B cell (primary cell): ENCODE data around the gene ARFGAP3. TPM values are rescaled to one million over a fixed set of nuclear protein-coding genes. Genes with fewer than 3 reads are reported as not detected.

Experiments
- ATAC-seq: fragments of 200-7000 bp; cut with Tn5 transposase; one replicate; pipeline ENCODE4 v1.10.0; 2021; ENCODE audit warnings: low read depth, mild to moderate bottlenecking, moderate number of reproducible peaks, moderate library complexity
- CTCF ChIA-PET: fragments of 350-600 bp; sonication (Branson Sonifier 250); formaldehyde crosslinking; loops from one replicate; lab custom pipeline; 2021; ENCODE audit warnings: antibody characterized with exemption, inconsistent platforms; lab: Charles Lee
- POLR2A ChIA-PET: fragments of 350-600 bp; sonication (Branson Sonifier 250); formaldehyde crosslinking; loops from one replicate; lab custom pipeline; 2021; ENCODE audit warnings: antibody characterized with exemption; lab: Charles Lee
- DNase-seq: peaks from one replicate; pipeline ENCODE4 v3.0.0; 2013
- H2AFZ ChIP-seq: 2 replicates; pipeline ENCODE4 v1.6.1; 2012; ENCODE audit warnings: mild to moderate bottlenecking, low read depth, low read length; ENCODE audit not compliant: insufficient read depth, poor library complexity, severe bottlenecking
- H3K27ac ChIP-seq, 2 donors: 1 replicate in 1 of 2; 2 replicates in 1 of 2; pipeline ENCODE4 v1.5.1; 2012 to 2013; ENCODE audit warnings: low read length in 2 of 2, mild to moderate bottlenecking in 2 of 2, moderate library complexity in 1 of 2
- H3K27me3 ChIP-seq, 4 experiments: fragments of 200-600 bp in 1 of 4; sonication (generic) in 1 of 4; replicated peaks in 1 of 4; 1 replicate in 2 of 4; 2 replicates in 2 of 4; pipeline versions ENCODE4 v1.6.1 to v1.7.0; 2013 to 2016; ENCODE audit warnings: low read length in 3 of 4, mild to moderate bottlenecking in 2 of 4, mixed read lengths in 1 of 4, moderate library complexity in 1 of 4; ENCODE audit not compliant: insufficient read depth in 4 of 4, control insufficient read depth in 3 of 4; ENCODE audit errors: control extremely low read depth in 1 of 4
- H3K36me3 ChIP-seq, 2 experiments: replicated peaks in 1 of 2; 1 replicate in 1 of 2; 2 replicates in 1 of 2; pipeline versions ENCODE4 v1.6.1 to v1.7.1; 2013; ENCODE audit warnings: low read length in 1 of 2; ENCODE audit not compliant: insufficient read depth in 2 of 2, control insufficient read depth in 1 of 2; ENCODE audit errors: control extremely low read depth in 1 of 2, extremely low read depth in 1 of 2
- H3K4me1 ChIP-seq, 2 donors: fragments of 200-600 bp in 1 of 2; sonication (generic) in 1 of 2; 1 replicate in 1 of 2; 2 replicates in 1 of 2; pipeline versions ENCODE4 v1.5.1 to v1.6.1; 2013 to 2017; ENCODE audit warnings: low read length in 2 of 2; ENCODE audit not compliant: control insufficient read depth in 2 of 2, insufficient read depth in 2 of 2
- H3K4me2 ChIP-seq: replicated peaks from 2 replicates; pipeline ENCODE3; 2012; ENCODE audit warnings: mild to moderate bottlenecking, low read depth, low read length; ENCODE audit not compliant: poor library complexity, severe bottlenecking
- H3K4me3 ChIP-seq, 5 experiments: fragments of 200-600 bp in 1 of 5; sonication (generic) in 1 of 5; 1 replicate in 3 of 5; 2 replicates in 2 of 5; pipeline versions ENCODE4 v1.5.1 to v1.7.0; 2011 to 2016; ENCODE audit warnings: low read length in 4 of 5, mild to moderate bottlenecking in 4 of 5, low read depth in 2 of 5, control low read depth in 1 of 5, moderate library complexity in 1 of 5; ENCODE audit not compliant: insufficient read depth in 1 of 5; ENCODE audit errors: control extremely low read depth in 1 of 5, extremely low read depth in 1 of 5
- H3K79me2 ChIP-seq: fragments of 200-600 bp; sonication (generic); one replicate; pipeline ENCODE4 v1.6.0; 2016; ENCODE audit warnings: low read length; ENCODE audit not compliant: control insufficient read depth, insufficient read depth
- H3K9ac ChIP-seq: fragments of 200-600 bp; sonication (generic); 2 replicates; pipeline ENCODE4 v1.6.1; 2017; ENCODE audit warnings: mild to moderate bottlenecking, low read length, moderate library complexity
- H3K9me3 ChIP-seq, 3 donors: one replicate each; pipeline versions ENCODE4 v1.6.1 to v1.7.1; 2013; ENCODE audit warnings: low read length in 2 of 3; ENCODE audit not compliant: control insufficient read depth in 2 of 3, insufficient read depth in 1 of 3; ENCODE audit errors: control extremely low read depth in 1 of 3
- H4K20me1 ChIP-seq: 2 replicates; pipeline ENCODE4 v1.6.0; 2012; ENCODE audit warnings: mild to moderate bottlenecking, low read length; ENCODE audit not compliant: insufficient read depth, control insufficient read depth, poor library complexity, severe bottlenecking
- H3K27ac Mint-ChIP-seq: one replicate; pipeline ENCODE4 v1.8.0; 2021; ENCODE audit warnings: mixed read lengths
- H3K27me3 Mint-ChIP-seq: one replicate; pipeline ENCODE4 v1.8.0; 2021; ENCODE audit warnings: mixed read lengths
- H3K4me1 Mint-ChIP-seq: one replicate; pipeline ENCODE4 v1.8.0; 2021; ENCODE audit warnings: mixed read lengths
- H3K4me3 Mint-ChIP-seq: one replicate; pipeline ENCODE4 v1.8.0; 2021; ENCODE audit warnings: mixed read lengths
- H3K9me3 Mint-ChIP-seq: one replicate; pipeline ENCODE4 v1.8.0; 2022; ENCODE audit warnings: mixed read lengths; ENCODE audit not compliant: insufficient read depth
- CTCF ChIP-seq: fragments of 200-600 bp; IDR thresholded peaks from one replicate; pipeline ENCODE4 v1.8.0; 2022; ENCODE audit warnings: antibody characterized with exemption, mild to moderate bottlenecking
- EZH2 ChIP-seq: IDR thresholded peaks from 2 replicates; pipeline ENCODE4 v1.6.1; 2012; ENCODE audit warnings: borderline replicate concordance, low read depth, mild to moderate bottlenecking, moderate library complexity, low read length; ENCODE audit not compliant: insufficient read depth, poor library complexity, severe bottlenecking
- WGBS: methylation state at CpG from one replicate; pipeline ENCODE4 v1.1.5; 2013; ENCODE audit warnings: missing lambda C conversion rate; ENCODE audit not compliant: insufficient coverage; 5-methylcytosine and 5-hydroxymethylcytosine counted together
- intact Hi-C: fragments of 100-400 bp; cut with micrococcal nuclease; formaldehyde crosslinking; loops from one replicate; pipeline ENCODE4 v1.10.0; 2022
- polyA plus RNA-seq: library from polyadenylated mRNA; depleted of rRNA; stranded (reverse); fragments of >200 nt; gene quantifications from 2 replicates; pipeline ENCODE4 v1.2.3, GENCODE V29; 2012
- total RNA-seq, 2 donors: library from RNA; stranded (reverse); fragments of 120-200 nt in 1 of 2; gene quantifications; 1 replicate in 1 of 2; 2 replicates in 1 of 2; pipeline versions ENCODE4 v1.2.3 to v1.2.4, GENCODE V29; 2013 to 2022

ARFGAP3 gene
- total and polyA plus RNA-seq, 2 donors (not counting 1 experiment from before 2014, with no cell fraction given), result 10.7 to 33.2 TPM

- CTCF ChIA-PET, result interaction anchor here (0.5 kb wide), 1 partner anchor 11 kb away, joined by 3 read pairs; no protein-coding TSS in a partner anchor
- DNase-seq (no peak), ATAC-seq (no peak)
- Histone ChIP-seq H3K9me3 (no peaks in the 10 kb centered on the region), H3K36me3 (peaks cover 1 to 86% of the 10 kb centered on the region in 2 experiments), H2AFZ (no peak overlapping the region), H3K4me1 (peaks cover 0 to 9% of the 10 kb centered on the region in 2 donors), H3K4me2 (no peak overlapping the region), H3K4me3 (no peak overlapping the region), H4K20me1 (no peaks in the 10 kb centered on the region), H3K9ac (no peak overlapping the region), H3K27me3 (no peaks in the 10 kb centered on the region), H3K79me2 (no peaks in the 10 kb centered on the region), H3K27ac (no peak overlapping the region)
- WGBS, result 95% methylated on average over 22 of the region's 22 CpGs
- no peak overlapping the region for H3K4me3 Mint-ChIP-seq
- no peaks in the 10 kb centered on the region for H3K9me3 Mint-ChIP-seq
- no peak for TF ChIP-seq EZH2
- TF ChIP-seq CTCF, result no peak
- intact Hi-C loops, result no loop called here
- H3K4me1 Mint-ChIP-seq, result peaks cover 10% of the 10 kb centered on the region
- no peaks in the 10 kb centered on the region for H3K27me3 Mint-ChIP-seq
- no peak overlapping the region for H3K27ac Mint-ChIP-seq
- POLR2A ChIA-PET, result no interaction called here
Measured at GRCh38 chr22:42878561-42879305, 21.7 kb upstream of the ARFGAP3 start.
